ENCODE measurements around the gene NFILZ.

Gene NFILZ

GRCh38 chr19:8600064-8600463 is 30.4 kb upstream of the NFILZ start:
- no peaks in the 10 kb centered on the region; the same call in 1 of the 2 replicates for H3K36me3 ChIP-seq (ENCODE audit: insufficient read depth, low read length)
- TF ChIP-seq EZH2phosphoT487 (IDR thresholded peaks at IDR 0.05; ENCODE audit: borderline replicate concordance) (no peak), CTCF (conservative IDR thresholded peaks at IDR 0.05; ENCODE audit: low read length) (no peak)
- no peaks in the 10 kb centered on the region for H3K9me2 ChIP-seq (replicated peaks; ENCODE audit: low read depth, low read length)
- no peaks in the 10 kb centered on the region for H3K4me1 ChIP-seq (ENCODE audit: insufficient read depth, low read length, poor library complexity, severe bottlenecking)
- H3K79me2 ChIP-seq (ENCODE audit: insufficient read depth, low read length) = no peaks in the 10 kb centered on the region
- no peak overlapping the region for H2AFZ ChIP-seq (ENCODE audit: low read length)
- no peaks in the 10 kb centered on the region for H4K20me1 ChIP-seq (ENCODE audit: insufficient read depth, low read length, poor library complexity, severe bottlenecking)
- H3F3A ChIP-seq (ENCODE audit: low read depth) = no peaks in the 10 kb centered on the region
- H3K9me3 ChIP-seq (ENCODE audit: insufficient read depth, low read depth, low read length) = no peaks in the 10 kb centered on the region
- H3K4me2 ChIP-seq (ENCODE audit: low read depth, low read length, poor library complexity, severe bottlenecking) = no peak overlapping the region
- no peaks in the 10 kb centered on the region for H3K27me3 ChIP-seq (ENCODE audit: insufficient read depth, low read length, poor library complexity, severe bottlenecking)
- H3K4me3 ChIP-seq (ENCODE audit: low read length, poor library complexity, severe bottlenecking) = no peak overlapping the region
- H3K9ac ChIP-seq (ENCODE audit: low read depth, low read length, poor library complexity, severe bottlenecking) = no peak overlapping the region

- no peak overlapping the region for H2AFZ ChIP-seq (ENCODE audit: low read length)
- H3K9me2 ChIP-seq (replicated peaks; ENCODE audit: low read depth, low read length) = no peaks in the 10 kb centered on the region
- no peak overlapping the region for H3K4me3 ChIP-seq (ENCODE audit: low read length, poor library complexity, severe bottlenecking)
- H3K27me3 ChIP-seq (ENCODE audit: insufficient read depth, low read length, poor library complexity, severe bottlenecking) = no peaks in the 10 kb centered on the region
- peaks cover 6% of the 10 kb centered on the region; the same call in 1 of the 2 replicates for H3K79me2 ChIP-seq (ENCODE audit: insufficient read depth, low read length)
- no peaks in the 10 kb centered on the region for H3K9me3 ChIP-seq (ENCODE audit: insufficient read depth, low read depth, low read length)
- no peaks in the 10 kb centered on the region; the same call in 1 of the 2 replicates for H3K36me3 ChIP-seq (ENCODE audit: insufficient read depth, low read length)
- H3K4me2 ChIP-seq (ENCODE audit: low read depth, low read length, poor library complexity, severe bottlenecking) = no peak overlapping the region
- H3K9ac ChIP-seq (ENCODE audit: low read depth, low read length, poor library complexity, severe bottlenecking) = no peak overlapping the region
- H3K4me1 ChIP-seq (ENCODE audit: insufficient read depth, low read length, poor library complexity, severe bottlenecking) = no peaks in the 10 kb centered on the region
- TF ChIP-seq EZH2phosphoT487 (IDR thresholded peaks at IDR 0.05; ENCODE audit: borderline replicate concordance) (no peak), CTCF (conservative IDR thresholded peaks at IDR 0.05; ENCODE audit: low read length) (no peak)
- no peaks in the 10 kb centered on the region for H4K20me1 ChIP-seq (ENCODE audit: insufficient read depth, low read length, poor library complexity, severe bottlenecking)
- no peaks in the 10 kb centered on the region for H3F3A ChIP-seq (ENCODE audit: low read depth)
Measured at GRCh38 chr19:8600816-8601215, 29.6 kb upstream of the NFILZ start.

- Histone ChIP-seq H3F3A (ENCODE audit: low read depth) (no peaks in the 10 kb centered on the region), H3K27me3 (ENCODE audit: insufficient read depth, low read length, poor library complexity, severe bottlenecking) (no peaks in the 10 kb centered on the region), H4K20me1 (ENCODE audit: insufficient read depth, low read length, poor library complexity, severe bottlenecking) (no peaks in the 10 kb centered on the region), H3K4me2 (ENCODE audit: low read depth, low read length, poor library complexity, severe bottlenecking) (no peak overlapping the region), H3K9me2 (replicated peaks; ENCODE audit: low read depth, low read length) (no peaks in the 10 kb centered on the region), H3K36me3 (ENCODE audit: insufficient read depth, low read length) (no peaks in the 10 kb centered on the region; the same call in 1 of the 2 replicates), H3K4me1 (ENCODE audit: insufficient read depth, low read length, poor library complexity, severe bottlenecking) (no peaks in the 10 kb centered on the region), H3K79me2 (ENCODE audit: insufficient read depth, low read length) (peaks cover 14% of the 10 kb centered on the region; the same call in 1 of the 2 replicates), H3K9me3 (ENCODE audit: insufficient read depth, low read depth, low read length) (no peaks in the 10 kb centered on the region), H3K4me3 (ENCODE audit: low read length, poor library complexity, severe bottlenecking) (no peak overlapping the region), H3K9ac (ENCODE audit: low read depth, low read length, poor library complexity, severe bottlenecking) (no peak overlapping the region), H2AFZ (ENCODE audit: low read length) (no peak overlapping the region)
- TF ChIP-seq CTCF (conservative IDR thresholded peaks at IDR 0.05; ENCODE audit: low read length) (no peak), EZH2phosphoT487 (IDR thresholded peaks at IDR 0.05; ENCODE audit: borderline replicate concordance) (no peak)
Measured at GRCh38 chr19:8601796-8602195, 28.6 kb upstream of the NFILZ start.
